Measurements from ENCODE around the gene CLCN3.

- TF ChIP-seq, protein P1, sequence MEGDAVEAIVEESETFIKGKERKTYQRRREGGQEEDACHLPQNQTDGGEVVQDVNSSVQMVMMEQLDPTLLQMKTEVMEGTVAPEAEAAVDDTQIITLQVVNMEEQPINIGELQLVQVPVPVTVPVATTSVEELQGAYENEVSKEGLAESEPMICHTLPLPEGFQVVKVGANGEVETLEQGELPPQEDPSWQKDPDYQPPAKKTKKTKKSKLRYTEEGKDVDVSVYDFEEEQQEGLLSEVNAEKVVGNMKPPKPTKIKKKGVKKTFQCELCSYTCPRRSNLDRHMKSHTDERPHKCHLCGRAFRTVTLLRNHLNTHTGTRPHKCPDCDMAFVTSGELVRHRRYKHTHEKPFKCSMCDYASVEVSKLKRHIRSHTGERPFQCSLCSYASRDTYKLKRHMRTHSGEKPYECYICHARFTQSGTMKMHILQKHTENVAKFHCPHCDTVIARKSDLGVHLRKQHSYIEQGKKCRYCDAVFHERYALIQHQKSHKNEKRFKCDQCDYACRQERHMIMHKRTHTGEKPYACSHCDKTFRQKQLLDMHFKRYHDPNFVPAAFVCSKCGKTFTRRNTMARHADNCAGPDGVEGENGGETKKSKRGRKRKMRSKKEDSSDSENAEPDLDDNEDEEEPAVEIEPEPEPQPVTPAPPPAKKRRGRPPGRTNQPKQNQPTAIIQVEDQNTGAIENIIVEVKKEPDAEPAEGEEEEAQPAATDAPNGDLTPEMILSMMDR (IDR thresholded peaks at IDR 0.05; ENCODE audit: low read length): no peak
- TF ChIP-seq EZH2 (IDR thresholded peaks at IDR 0.05; ENCODE audit: borderline replicate concordance, low read length): no peak
These were observed 20.0 kb downstream of the CLCN3 start for GRCh38 chr4:169640261-169640870.
